Muscle of back (tissue), 11 donors: ENCODE measurements around the gene MED17. TPM values are rescaled to one million over a fixed set of nuclear protein-coding genes. Genes with fewer than 3 reads are reported as not detected.

ENCODE experiments used
- DNase-seq, 3 donors: peaks; one replicate each; pipeline versions ENCODE4 v3.0.0 to v3.0.0-alpha.2; 2013
- polyA plus RNA-seq, 10 donors: library from polyadenylated mRNA; unstranded; fragments of 120-200 nt; gene quantifications; one replicate each; pipeline ENCODE4 v1.2.1, GENCODE V29; 2013; ENCODE audit not compliant: insufficient read length in 10 of 10

The MED17 gene
- polyA plus RNA-seq, 10 donors, result 19.1 to 32.4 (median 23.2) TPM

- no peak for DNase-seq
Measured at GRCh38 chr11:93813974-93814373, 29.9 kb downstream of the MED17 start.

GRCh38 chr11:93814966-93815633 lies 31.0 kb downstream of the MED17 start:
- DNase-seq, result no peak

- no peak for DNase-seq
Measured at GRCh38 chr11:93817426-93818348, 33.6 kb downstream of the MED17 start.

GRCh38 chr11:93819966-93820695 lies 36.0 kb downstream of the MED17 start:
- DNase-seq, result no peak

- DNase-seq, result no peak
Measured at GRCh38 chr11:93820847-93821246, 36.8 kb downstream of the MED17 start.

GRCh38 chr11:93821617-93822016 lies 37.5 kb downstream of the MED17 start:
- DNase-seq, result no peak

- DNase-seq, result no peak
Measured at GRCh38 chr11:93822359-93822758, 38.3 kb downstream of the MED17 start.

GRCh38 chr11:93823210-93823609 lies 39.1 kb downstream of the MED17 start:
- no peak for DNase-seq

- DNase-seq, result no peak
Measured at GRCh38 chr11:93827363-93827762, 43.3 kb downstream of the MED17 start.

- DNase-seq, result no peak
Measured at GRCh38 chr11:93829598-93829997, 45.5 kb downstream of the MED17 start.

GRCh38 chr11:93831343-93832127 lies 47.5 kb downstream of the MED17 start:
- no peak for DNase-seq

GRCh38 chr11:93832780-93833179 lies 48.7 kb downstream of the MED17 start:
- DNase-seq, result no peak

- no peak for DNase-seq
Measured at GRCh38 chr11:93838967-93839366, 54.9 kb downstream of the MED17 start.

- peak in 1 of 3 donors; percentile 44 for DNase-seq
Measured at GRCh38 chr11:93840180-93840579, 56.1 kb downstream of the MED17 start.

- DNase-seq, result no peak
Measured at GRCh38 chr11:93840981-93841380, 56.9 kb downstream of the MED17 start.

GRCh38 chr11:93841446-93841845 lies 57.4 kb downstream of the MED17 start:
- no peak for DNase-seq

GRCh38 chr11:93842034-93842433 lies 58.0 kb downstream of the MED17 start:
- no peak for DNase-seq

GRCh38 chr11:93842461-93842860 lies 58.4 kb downstream of the MED17 start:
- no peak for DNase-seq

- no peak for DNase-seq
Measured at GRCh38 chr11:93843906-93844305, 59.8 kb downstream of the MED17 start.

GRCh38 chr11:93844568-93844967 lies 60.5 kb downstream of the MED17 start:
- no peak for DNase-seq
